C4-2B (cell line): ENCODE results near the gene ZNF385B.

ENCODE experiments used
- ZFX ChIP-seq: fragments of 450-650 bp; IDR thresholded peaks from 2 replicates; pipeline ENCODE4 v1.6.1; 2017
- TF ChIP-seq, protein P1 (sequence below): fragments of 450-650 bp; conservative IDR thresholded peaks from 2 replicates; pipeline ENCODE4 v1.5.1; 2017; ENCODE audit warnings: mild to moderate bottlenecking

DNA sequence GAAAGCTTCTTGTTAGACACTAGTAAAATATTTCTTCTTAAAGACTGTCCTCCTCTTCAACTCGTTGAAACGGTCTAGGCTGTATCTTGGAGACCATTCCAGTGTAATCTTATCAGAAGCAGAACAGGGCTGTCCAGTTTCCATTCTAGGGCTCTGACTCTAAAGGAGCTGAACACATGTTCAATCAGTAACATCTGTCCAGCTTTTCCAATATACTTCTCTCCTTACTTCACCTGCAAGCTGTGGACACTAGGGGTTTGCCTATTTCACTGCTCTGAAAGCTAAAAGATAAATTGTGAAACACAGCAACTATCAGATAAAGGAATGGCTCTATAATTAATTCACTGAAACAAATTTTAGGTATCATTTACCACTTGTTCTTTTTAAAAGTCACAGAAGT is 73.8 kb downstream of the ZNF385B start:
- TF ChIP-seq, protein P1, sequence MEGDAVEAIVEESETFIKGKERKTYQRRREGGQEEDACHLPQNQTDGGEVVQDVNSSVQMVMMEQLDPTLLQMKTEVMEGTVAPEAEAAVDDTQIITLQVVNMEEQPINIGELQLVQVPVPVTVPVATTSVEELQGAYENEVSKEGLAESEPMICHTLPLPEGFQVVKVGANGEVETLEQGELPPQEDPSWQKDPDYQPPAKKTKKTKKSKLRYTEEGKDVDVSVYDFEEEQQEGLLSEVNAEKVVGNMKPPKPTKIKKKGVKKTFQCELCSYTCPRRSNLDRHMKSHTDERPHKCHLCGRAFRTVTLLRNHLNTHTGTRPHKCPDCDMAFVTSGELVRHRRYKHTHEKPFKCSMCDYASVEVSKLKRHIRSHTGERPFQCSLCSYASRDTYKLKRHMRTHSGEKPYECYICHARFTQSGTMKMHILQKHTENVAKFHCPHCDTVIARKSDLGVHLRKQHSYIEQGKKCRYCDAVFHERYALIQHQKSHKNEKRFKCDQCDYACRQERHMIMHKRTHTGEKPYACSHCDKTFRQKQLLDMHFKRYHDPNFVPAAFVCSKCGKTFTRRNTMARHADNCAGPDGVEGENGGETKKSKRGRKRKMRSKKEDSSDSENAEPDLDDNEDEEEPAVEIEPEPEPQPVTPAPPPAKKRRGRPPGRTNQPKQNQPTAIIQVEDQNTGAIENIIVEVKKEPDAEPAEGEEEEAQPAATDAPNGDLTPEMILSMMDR = no peak
- TF ChIP-seq ZFX = no peak
